A549 (cell line): Measurements from ENCODE around the gene DCBLD1. TPM values are rescaled to one million over a fixed set of nuclear protein-coding genes. Genes with fewer than 3 reads are reported as not detected.
A peak's percentile ranks its signal among the peaks of the same experiment; 100 is the strongest.

Experiments used
- ATAC-seq, 2 experiments: fragments of 200-7000 bp in 1 of 2; fragments of >200 bp in 1 of 2; cut with Nextera tagmentation in 1 of 2; cut with Tn5 transposase in 1 of 2; 3 replicates each; pipeline versions ENCODE4 v1.8.0 to v1.9.1; 2018 to 2020; ENCODE audit warnings: mild to moderate bottlenecking in 1 of 2, moderate library complexity in 1 of 2
- CTCF ChIA-PET: fragments of 300-600 bp; sonication (Branson Sonifier 250); formaldehyde crosslinking; extraction: SDS; loops from one replicate; lab custom pipeline; 2021; ENCODE audit warnings: antibody characterized with exemption, inconsistent platforms; lab: Yijun Ruan, JAX
- POLR2A ChIA-PET: fragments of 350-600 bp; formaldehyde crosslinking; extraction: SDS; loops from one replicate; lab custom pipeline; 2021; ENCODE audit warnings: antibody characterized with exemption, inconsistent platforms; lab: Yijun Ruan, JAX
- DNase-seq, 2 experiments: peaks; one replicate each; pipeline versions ENCODE4 v3.0.0 to v3.0.0-alpha.2; 2011 to 2016; ENCODE audit warnings: low read depth in 1 of 2, low spot score in 1 of 2
- FAIRE-seq: peaks from 2 replicates; lab custom pipeline; 2011; peaks lifted over from hg19 to GRCh38; lab: Jason Lieb, UNC
- H3K27ac ChIP-seq, 2 experiments: fragments of >200 bp; sonication (Bioruptor Twin); formaldehyde crosslinking; 3 replicates each; pipeline ENCODE4 v1.5.1; 2016 to 2017
- H3K4me1 ChIP-seq: fragments of >200 bp; sonication (Bioruptor Twin); formaldehyde crosslinking; 3 replicates; pipeline ENCODE4 v1.6.1; 2016
- H3K4me2 ChIP-seq: fragments of >200 bp; sonication (Bioruptor Twin); formaldehyde crosslinking; 3 replicates; pipeline ENCODE4 v1.6.1; 2016
- H3K4me3 ChIP-seq: fragments of >200 bp; sonication (Bioruptor Twin); formaldehyde crosslinking; 3 replicates; pipeline ENCODE4 v1.5.1; 2016
- H3K9me3 ChIP-seq: fragments of >200 bp; sonication (Bioruptor Twin); formaldehyde crosslinking; 3 replicates; pipeline ENCODE4 v1.6.1; 2016
- ATOH8 ChIP-seq: fragments of 250-450 bp; sonication (Bioruptor Pico); IDR thresholded peaks from 2 replicates; pipeline ENCODE4 v1.5.0; 2020; ENCODE audit warnings: low read depth, mild to moderate bottlenecking, moderate library complexity
- BCL3 ChIP-seq: fragments of >200 bp; sonication (Bioruptor Twin); formaldehyde crosslinking; IDR thresholded peaks from 3 replicates; pipeline ENCODE4 v1.6.1; 2016
- CEBPB ChIP-seq, 2 experiments: fragments of >200 bp in 1 of 2; sonication (Bioruptor Twin) in 1 of 2; formaldehyde crosslinking in 1 of 2; IDR thresholded peaks; 2 replicates each; pipeline ENCODE4 v1.6.1; 2012 to 2016
- CTCF ChIP-seq: fragments of >200 bp; sonication (Bioruptor Twin); formaldehyde crosslinking; IDR thresholded peaks from 3 replicates; pipeline ENCODE4 v1.5.1; 2016
- ELK1 ChIP-seq: fragments of 150-350 bp; IDR thresholded peaks from 2 replicates; pipeline ENCODE4 v1.6.1; 2014; ENCODE audit warnings: low read depth, mild to moderate bottlenecking, low read length
- EP300 ChIP-seq, 2 experiments: fragments of >200 bp; sonication (Bioruptor Twin); formaldehyde crosslinking; IDR thresholded peaks; 2 replicates in 1 of 2; 3 replicates in 1 of 2; pipeline ENCODE4 v1.6.1; 2016 to 2017
- ESRRA ChIP-seq: fragments of 150-350 bp; IDR thresholded peaks from 2 replicates; pipeline ENCODE4 v1.6.1; 2014; ENCODE audit warnings: mild to moderate bottlenecking, low read length, borderline replicate concordance
- FOSL2 ChIP-seq, 2 experiments: fragments of 450-650 bp in 1 of 2; fragments of >200 bp in 1 of 2; sonication (Bioruptor Twin) in 1 of 2; formaldehyde crosslinking; IDR thresholded peaks; 2 replicates each; pipeline versions ENCODE4 v1.5.0 to v1.6.1; 2016 to 2020; ENCODE audit warnings: mild to moderate bottlenecking in 1 of 2, moderate library complexity in 1 of 2
- FOXS1 ChIP-seq: fragments of 250-450 bp; sonication (Bioruptor Pico); IDR thresholded peaks from 2 replicates; pipeline ENCODE4 v1.5.0; 2020; ENCODE audit warnings: mild to moderate bottlenecking, moderate library complexity
- GATA3 ChIP-seq: IDR thresholded peaks from 2 replicates; pipeline ENCODE4 v1.6.1; 2012; ENCODE audit warnings: borderline replicate concordance
- HDAC2 ChIP-seq: fragments of 200-600 bp; sonication (generic); IDR thresholded peaks from 2 replicates; pipeline ENCODE4 v1.6.1; 2016
- HES2 ChIP-seq: fragments of >200 bp; sonication (Bioruptor Twin); formaldehyde crosslinking; IDR thresholded peaks from 2 replicates; pipeline ENCODE4 v1.6.1; 2016
- HOXB13 ChIP-seq: fragments of 250-450 bp; sonication (Bioruptor Pico); IDR thresholded peaks from 2 replicates; pipeline ENCODE4 v1.5.0; 2020; ENCODE audit warnings: low read depth, mild to moderate bottlenecking, moderate library complexity
- HOXB5 ChIP-seq: fragments of 250-450 bp; sonication (Bioruptor Pico); IDR thresholded peaks from 2 replicates; pipeline ENCODE4 v1.5.0; 2020; ENCODE audit warnings: mild to moderate bottlenecking, moderate library complexity
- JUN ChIP-seq, 2 experiments: fragments of >200 bp; sonication (Bioruptor Twin); formaldehyde crosslinking; IDR thresholded peaks; 2 replicates in 1 of 2; 3 replicates in 1 of 2; pipeline ENCODE4 v1.6.1; 2016 to 2017
- JUNB ChIP-seq: fragments of >200 bp; sonication (Bioruptor Twin); formaldehyde crosslinking; IDR thresholded peaks from 2 replicates; pipeline ENCODE4 v1.6.1; 2016
- KDM1A ChIP-seq: fragments of 200-600 bp; sonication (generic); IDR thresholded peaks from 2 replicates; pipeline ENCODE4 v1.6.1; 2016; ENCODE audit warnings: low read depth, mild to moderate bottlenecking
- KDM5A ChIP-seq: fragments of 200-600 bp; sonication (generic); IDR thresholded peaks from 2 replicates; pipeline ENCODE4 v1.6.1; 2016; ENCODE audit warnings: antibody characterized with exemption, mild to moderate bottlenecking
- MAX ChIP-seq: IDR thresholded peaks from 2 replicates; pipeline ENCODE4 v1.6.1; 2012
- MAZ ChIP-seq: fragments of 150-350 bp; IDR thresholded peaks from 2 replicates; pipeline ENCODE4 v1.6.1; 2014; ENCODE audit warnings: antibody characterized with exemption, low read depth, low read length, borderline replicate concordance
- NFE2L2 ChIP-seq: fragments of 150-350 bp; conservative IDR thresholded peaks from 2 replicates; pipeline ENCODE4 v1.6.1; 2014; ENCODE audit warnings: low read length
- NPAS2 ChIP-seq: fragments of 250-450 bp; sonication (Bioruptor Pico); IDR thresholded peaks from 2 replicates; pipeline ENCODE4 v1.8.0; 2022; ENCODE audit warnings: mild to moderate bottlenecking, moderate library complexity, borderline replicate concordance
- PBX3 ChIP-seq: IDR thresholded peaks from 2 replicates; pipeline ENCODE4 v1.6.1; 2012
- RAD21 ChIP-seq, 2 experiments: fragments of >200 bp in 1 of 2; sonication (Bioruptor Twin) in 1 of 2; formaldehyde crosslinking in 1 of 2; IDR thresholded peaks in 1 of 2; conservative IDR thresholded peaks in 1 of 2; 2 replicates in 1 of 2; 3 replicates in 1 of 2; pipeline ENCODE4 v1.6.1; 2012 to 2018; ENCODE audit warnings: inconsistent platforms in 1 of 2
- RCOR1 ChIP-seq: fragments of 150-350 bp; IDR thresholded peaks from 2 replicates; pipeline ENCODE4 v1.6.1; 2014; ENCODE audit warnings: antibody characterized with exemption, low read length, low read depth
- REST ChIP-seq: fragments of 200-600 bp; sonication (generic); IDR thresholded peaks from 2 replicates; pipeline ENCODE4 v1.6.1; 2016; ENCODE audit warnings: antibody characterized with exemption, mild to moderate bottlenecking, moderate library complexity
- SMC3 ChIP-seq: fragments of >200 bp; sonication (Bioruptor Twin); formaldehyde crosslinking; IDR thresholded peaks from 3 replicates; pipeline ENCODE4 v1.6.1; 2018; ENCODE audit warnings: inconsistent platforms
- ZC3H11A ChIP-seq: fragments of 450-650 bp; IDR thresholded peaks from 2 replicates; pipeline ENCODE4 v1.6.1; 2014; ENCODE audit warnings: antibody characterized with exemption, mild to moderate bottlenecking
- WGBS: methylation state at CpG from one replicate; pipeline ENCODE4 v1.1.6; 2017; ENCODE audit errors: missing lambda C conversion rate; 5-methylcytosine and 5-hydroxymethylcytosine counted together
- polyA plus RNA-seq, 4 experiments: library from polyadenylated mRNA; depleted of rRNA in 3 of 4; stranded (reverse); fragments of >200 nt; fragmentation: RNase III in 1 of 4; extraction: RNeasy Plus Mini Kit Qiagen cat#74134 plus additional on column Dnase treatment in 1 of 4; gene quantifications; 2 replicates in 3 of 4; 3 replicates in 1 of 4; pipeline ENCODE4 v1.2.3, GENCODE V29; 2011 to 2017

Gene DCBLD1
- polyA plus RNA-seq, 2 of the 4 experiments (the other 2 are of a cell fraction), result 49.1 to 60.4 TPM

GRCh38 chr6:117497237-117497636 is 14.8 kb downstream of the DCBLD1 start (continued):
- no peak for TF ChIP-seq ATOH8 (CRISPR knock-in tag)

- DNase-seq (peak in 1 of 2 experiments; percentile 33), FAIRE-seq (peak; percentile 74), ATAC-seq (peak; percentile 51 to 73; a peak in 2 of 6 replicates)
- Histone ChIP-seq H3K27ac (peak overlapping the region; percentile 91 to 93), H3K9me3 (no peaks in the 10 kb centered on the region), H3K4me2 (peak overlapping the region; percentile 79), H3K4me3 (peak overlapping the region; percentile 7; the same call in 1 of the 3 replicates), H3K4me1 (peaks cover 96% of the 10 kb centered on the region)
- POLR2A ChIA-PET, result interaction anchor here (1.3 to 1.9 kb wide), 2 partner anchors 16 to 57 kb away, joined by 6 read pairs; partner anchors contain the start of gene DCBLD1
- 0% methylated on average over 2 of the region's 2 CpGs for WGBS
- CTCF ChIA-PET, result interaction anchor here (0.6 to 1.1 kb wide), 2 partner anchors 26 to 531 kb away, joined by 3 read pairs; no protein-coding TSS in a partner anchor
- peak; percentile 16 to 53; a peak in 1 of 4 replicates for TF ChIP-seq CEBPB (IDR thresholded peaks at IDR 0.05)
- no peak for TF ChIP-seq ZC3H11A
- no peak for TF ChIP-seq HOXB13 (CRISPR knock-in tag)
- TF ChIP-seq CTCF, result no peak
- 0 out of 3 replicates have a peak, but pooled peaks have one; percentile 14 for TF ChIP-seq SMC3
- TF ChIP-seq NPAS2, result no peak
- no peak for TF ChIP-seq HOXB5 (CRISPR knock-in tag)
- no peak for TF ChIP-seq FOXS1 (CRISPR knock-in tag)
- TF ChIP-seq ESRRA, result no peak
- TF ChIP-seq MAZ, result no peak
- TF ChIP-seq PBX3, result no peak
- 0 out of 3 replicates have a peak, but pooled peaks have one; percentile 27 for TF ChIP-seq BCL3
- 0 out of 5 replicates have a peak, but pooled peaks of 1 of the 2 experiments have one; percentile 25 for TF ChIP-seq RAD21 (conservative IDR thresholded peaks at IDR 0.05 in 1 of 2, IDR thresholded peaks at IDR 0.05 in 1 of 2)
- no peak for TF ChIP-seq HDAC2
- peak; percentile 76 for TF ChIP-seq JUNB
- peak; percentile 66 to 71; a peak in 4 of 5 replicates for TF ChIP-seq JUN (IDR thresholded peaks at IDR 0.05)
- TF ChIP-seq EP300 (IDR thresholded peaks at IDR 0.05), result peak; percentile 67 to 75; a peak in 3 of 5 replicates
- no peak for TF ChIP-seq REST
- TF ChIP-seq NFE2L2, result no peak
- no peak for TF ChIP-seq HES2
- TF ChIP-seq ELK1, result no peak
- TF ChIP-seq KDM1A, result no peak
- TF ChIP-seq MAX, result peak; percentile 49
- no peak for TF ChIP-seq RCOR1
- TF ChIP-seq GATA3, result peak; percentile 79; the same call in 1 of the 2 replicates
- peak; percentile 63; the same call in 1 of the 2 replicates for TF ChIP-seq FOSL2 (IDR thresholded peaks at IDR 0.05)
- no peak for TF ChIP-seq FOSL2 (CRISPR knock-in tag; IDR thresholded peaks at IDR 0.05)
- TF ChIP-seq KDM5A, result no peak
Observed at GRCh38 chr6:117498159-117498558, 15.7 kb downstream of the DCBLD1 start.
